Transverse colon (tissue), 4 donors: ENCODE data around the gene TRIM29. TPM values are rescaled to one million over a fixed set of nuclear protein-coding genes. Genes with fewer than 3 reads are reported as not detected.

Source experiments
- DNase-seq: peaks from one replicate; pipeline ENCODE4 v3.0.0-alpha.2; 2019
- H3K27ac ChIP-seq, 4 donors: fragments of 200-600 bp; sonication (generic); 2 replicates each; pipeline ENCODE4 v1.5.1; 2016 to 2018; ENCODE audit warnings: inconsistent platforms in 4 of 4
- H3K27me3 ChIP-seq: fragments of 200-600 bp; sonication (generic); 2 replicates; pipeline ENCODE4 v1.5.1; 2017; ENCODE audit warnings: inconsistent platforms
- H3K36me3 ChIP-seq, 4 donors: fragments of 200-600 bp; sonication (generic); 2 replicates each; pipeline ENCODE4 v1.5.1; 2017 to 2019; ENCODE audit warnings: inconsistent platforms in 4 of 4
- H3K4me1 ChIP-seq, 4 donors: fragments of 200-600 bp; sonication (generic); 2 replicates each; pipeline ENCODE4 v1.5.1; 2017 to 2020; ENCODE audit warnings: inconsistent platforms in 4 of 4
- H3K4me3 ChIP-seq, 4 donors: fragments of 200-600 bp; sonication (generic); 1 replicate in 1 of 4; 2 replicates in 3 of 4; pipeline versions ENCODE4 v1.5.1 to v1.6.1; 2017 to 2019; ENCODE audit warnings: inconsistent platforms in 4 of 4
- H3K9me3 ChIP-seq, 2 donors: fragments of 200-600 bp; sonication (generic); 2 replicates each; pipeline ENCODE4 v1.5.1; 2017 to 2019; ENCODE audit warnings: inconsistent platforms in 2 of 2
- CTCF ChIP-seq, 5 experiments: fragments of 200-600 bp in 3 of 5; fragments of 450-650 bp in 2 of 5; sonication (generic) in 3 of 5; IDR thresholded peaks; 1 replicate in 2 of 5; 2 replicates in 3 of 5; pipeline ENCODE4 v1.5.1; 2016 to 2017; ENCODE audit warnings: antibody characterized with exemption in 5 of 5, inconsistent platforms in 3 of 5, mild to moderate bottlenecking in 2 of 5, moderate library complexity in 1 of 5
- EP300 ChIP-seq: sonication (generic); formaldehyde crosslinking; IDR thresholded peaks from one replicate; pipeline ENCODE4 v1.6.1; 2017; ENCODE audit warnings: antibody characterized with exemption, low read depth
- POLR2A ChIP-seq: fragments of 450-650 bp; IDR thresholded peaks from one replicate; pipeline ENCODE4 v1.6.1; 2016; ENCODE audit warnings: antibody characterized with exemption, mild to moderate bottlenecking, moderate library complexity
- POLR2AphosphoS5 ChIP-seq, 3 donors: sonication (generic); formaldehyde crosslinking; IDR thresholded peaks; one replicate each; pipeline ENCODE4 v1.6.1; 2016; ENCODE audit warnings: antibody characterized with exemption in 3 of 3
- WGBS, 2 donors: methylation state at CpG; one replicate each; pipeline ENCODE4 v1.1.5; 2018; ENCODE audit warnings: low coverage in 1 of 2; 5-methylcytosine and 5-hydroxymethylcytosine counted together
- in situ Hi-C, 4 donors: fragments of 200-750 bp; cut with MboI; loops; one replicate each; pipeline versions ENCODE4 v1.15.0 to v1.15.1; 2017; ENCODE audit warnings: low sequenced_read_pairs in 3 of 4, low pct_ligation_motif_present in 1 of 4, low pct_unique_long_range_greater_than_20kb in 1 of 4
- intact Hi-C: fragments of 100-400 bp; cut with DNase I; formaldehyde crosslinking; loops from one replicate; pipeline ENCODE4 v1.15.1; 2023; ENCODE audit warnings: low total_unique reads
- total RNA-seq, 4 donors: library from RNA; depleted of rRNA; stranded (reverse); fragments of >200 nt; gene quantifications; one replicate each; pipeline ENCODE4 v1.1.0, GENCODE V29; 2016

The TRIM29 gene
- total RNA-seq, 4 donors from 2014 or later, result 0.75 to 7.8 (median 4.4) TPM; not detected in 1

- no peak overlapping the region for H3K27ac ChIP-seq
- no peaks in the 10 kb centered on the region for H3K4me1 ChIP-seq
- no peaks in the 10 kb centered on the region for H3K36me3 ChIP-seq
- no peaks in the 10 kb centered on the region for H3K27me3 ChIP-seq
- no peaks in the 10 kb centered on the region for H3K9me3 ChIP-seq
- no peak overlapping the region for H3K4me3 ChIP-seq
- in situ Hi-C loops, result loop anchor here in 3 of 4 donors (25.0 kb wide), 2 partner anchors 446 to 621 kb away; no protein-coding TSS in a partner anchor
- TF ChIP-seq CTCF (IDR thresholded peaks at IDR 0.05), result peak; percentile 97 to 100 (median 100)
- no peak for TF ChIP-seq EP300
- no peak for TF ChIP-seq POLR2AphosphoS5 (IDR thresholded peaks at IDR 0.05)
- 0% methylated on average over 2 to 6 of the region's 6 CpGs for WGBS, 2 donors
- intact Hi-C loops, result loop anchor here (1.0 to 5.0 kb wide), 2 partner anchors 442 to 626 kb away; no protein-coding TSS in a partner anchor
- DNase-seq, result peak; percentile 75
Measured at GRCh38 chr11:120108154-120108784, 29.6 kb downstream of the TRIM29 start.

- intact Hi-C loops (loop anchor here (1.0 to 5.0 kb wide), 2 partner anchors 441 to 625 kb away; no protein-coding TSS in a partner anchor), in situ Hi-C loops (loop anchor here in 3 of 4 donors (25.0 kb wide), 2 partner anchors 445 to 620 kb away; no protein-coding TSS in a partner anchor)
- DNase-seq, result no peak
- H3K9me3 ChIP-seq, result no peaks in the 10 kb centered on the region
- H3K36me3 ChIP-seq, result no peaks in the 10 kb centered on the region
- H3K4me1 ChIP-seq, result no peaks in the 10 kb centered on the region
- no peak overlapping the region for H3K27ac ChIP-seq
- 58 to 86% methylated on average over 1 to 6 of the region's 6 CpGs for WGBS, 2 donors
- TF ChIP-seq POLR2A (no peak), POLR2AphosphoS5 (IDR thresholded peaks at IDR 0.05) (no peak), CTCF (IDR thresholded peaks at IDR 0.05) (no peak), EP300 (no peak)
- no peaks in the 10 kb centered on the region for H3K27me3 ChIP-seq
- H3K4me3 ChIP-seq, result no peak overlapping the region
Measured at GRCh38 chr11:120107692-120108091, 30.2 kb downstream of the TRIM29 start.

- intact Hi-C loops, result loop anchor here (5.0 kb wide), 1 partner anchor 624 kb away; no protein-coding TSS in a partner anchor
- Histone ChIP-seq H3K4me1 (no peaks in the 10 kb centered on the region), H3K36me3 (no peaks in the 10 kb centered on the region), H3K9me3 (no peaks in the 10 kb centered on the region), H3K27me3 (peaks cover 5% of the 10 kb centered on the region), H3K4me3 (no peak overlapping the region), H3K27ac (no peak overlapping the region)
- in situ Hi-C loops, result loop anchor here in 3 of 4 donors (25.0 kb wide), 2 partner anchors 444 to 619 kb away; no protein-coding TSS in a partner anchor
- TF ChIP-seq CTCF (IDR thresholded peaks at IDR 0.05) (no peak), EP300 (no peak), POLR2A (no peak), POLR2AphosphoS5 (IDR thresholded peaks at IDR 0.05) (no peak)
- 88% methylated on average over 11 of the region's 11 CpGs; no CpG with 5 or more reads in 1 of the 2 donors for WGBS, 2 donors
- no peak for DNase-seq
Measured at GRCh38 chr11:120106354-120107150, 31.4 kb downstream of the TRIM29 start.

- 60% methylated on average over 6 of the region's 6 CpGs; no CpG with 5 or more reads in 1 of the 2 donors for WGBS, 2 donors
- no peaks in the 10 kb centered on the region for H3K9me3 ChIP-seq
- H3K4me3 ChIP-seq, result no peak overlapping the region
- H3K27me3 ChIP-seq, result peaks cover 5% of the 10 kb centered on the region
- intact Hi-C loops (loop anchor here (5.0 kb wide), 1 partner anchor 623 kb away; no protein-coding TSS in a partner anchor), in situ Hi-C loops (loop anchor here in 3 of 4 donors (25.0 kb wide), 2 partner anchors 443 to 618 kb away; no protein-coding TSS in a partner anchor)
- no peaks in the 10 kb centered on the region for H3K4me1 ChIP-seq
- H3K27ac ChIP-seq, result no peak overlapping the region
- DNase-seq, result no peak
- no peaks in the 10 kb centered on the region for H3K36me3 ChIP-seq
- TF ChIP-seq CTCF (IDR thresholded peaks at IDR 0.05) (no peak), EP300 (no peak), POLR2A (no peak), POLR2AphosphoS5 (IDR thresholded peaks at IDR 0.05) (no peak)
Measured at GRCh38 chr11:120105576-120105975, 32.3 kb downstream of the TRIM29 start.
